GM13977 (cell line): Measurements from ENCODE around the gene STEAP2.

Experiments
- DNase-seq: peaks from one replicate; pipeline ENCODE4 v3.0.0; 2012; ENCODE audit warnings: low spot score
- CTCF ChIP-seq: IDR thresholded peaks from 2 replicates; pipeline ENCODE4 v1.5.1; 2012; ENCODE audit warnings: mild to moderate bottlenecking, control low read depth; ENCODE audit not compliant: insufficient read depth; ENCODE audit errors: extremely low read depth, missing control alignments
- in situ Hi-C: fragments of 300-500 bp; cut with MboI; formaldehyde crosslinking; loops from one replicate; pipeline ENCODE4 v1.12.0; 2022; ENCODE audit warnings: low sequenced_read_pairs, low pct_unique_long_range_greater_than_20kb, mixed read lengths, inconsistent platforms; ENCODE audit not compliant: unreplicated experiment

The STEAP2 gene

GRCh38 chr7:90222390-90222789 is 10.8 kb downstream of the STEAP2 start:
- no peak for TF ChIP-seq CTCF
- no peak for DNase-seq
- in situ Hi-C loops = no loop called here

GRCh38 chr7:90222811-90223725 is 11.5 kb downstream of the STEAP2 start:
- DNase-seq = no peak
- no peak for TF ChIP-seq CTCF
- in situ Hi-C loops = no loop called here

DNA sequence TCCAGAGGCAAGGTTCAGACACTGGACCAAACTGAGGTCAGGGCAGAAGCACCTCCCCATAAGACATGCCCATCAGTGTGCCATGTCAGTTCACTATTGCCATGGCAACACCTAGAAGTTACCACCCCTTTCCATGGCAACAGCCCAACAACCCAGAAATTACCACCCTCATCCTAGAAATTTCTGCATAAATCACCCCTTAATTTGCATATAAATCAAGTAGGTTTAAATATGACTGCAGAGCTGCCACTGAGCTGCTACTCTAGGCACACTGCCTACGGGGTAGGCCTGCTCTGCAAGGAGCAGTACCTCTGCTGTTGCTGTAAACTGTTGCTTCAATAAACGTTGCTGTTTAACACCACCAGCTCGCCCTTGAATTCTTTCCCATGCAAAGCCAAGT is 12.7 kb downstream of the STEAP2 start:
- TF ChIP-seq CTCF = no peak
- no peak for DNase-seq
- in situ Hi-C loops = no loop called here

GRCh38 chr7:90225181-90225580 is 13.6 kb downstream of the STEAP2 start:
- in situ Hi-C loops = no loop called here
- TF ChIP-seq CTCF = no peak
- no peak for DNase-seq

GRCh38 chr7:90225601-90226000 is 14.1 kb downstream of the STEAP2 start:
- no peak for TF ChIP-seq CTCF
- no peak for DNase-seq
- in situ Hi-C loops = no loop called here

GRCh38 chr7:90227259-90227658 is 15.7 kb downstream of the STEAP2 start:
- DNase-seq = no peak
- in situ Hi-C loops = no loop called here
- TF ChIP-seq CTCF = no peak

DNA sequence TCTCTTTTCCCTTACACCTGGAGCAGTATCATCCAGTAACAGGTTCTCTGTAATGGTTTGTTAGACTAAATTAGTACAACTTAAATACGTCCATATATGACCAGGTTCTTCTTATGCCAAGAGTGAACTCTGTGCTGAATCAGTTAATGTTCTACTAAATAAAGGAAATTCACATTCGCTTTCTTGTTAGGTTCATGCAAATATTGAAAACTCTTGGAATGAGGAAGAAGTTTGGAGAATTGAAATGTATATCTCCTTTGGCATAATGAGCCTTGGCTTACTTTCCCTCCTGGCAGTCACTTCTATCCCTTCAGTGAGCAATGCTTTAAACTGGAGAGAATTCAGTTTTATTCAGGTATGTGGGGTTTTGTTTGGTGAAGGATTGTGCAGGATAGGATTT is 18.1 kb downstream of the STEAP2 start:
- in situ Hi-C loops = no loop called here
- DNase-seq = no peak
- no peak for TF ChIP-seq CTCF
